Measurements from ENCODE around the gene TOR2A. TPM values are rescaled to one million over a fixed set of nuclear protein-coding genes. Genes with fewer than 3 reads are reported as not detected.

TOR2A gene
- total and polyA plus RNA-seq, 8 donors = 5.0 to 87.8 (median 11.1) TPM

GRCh38 chr9:127731938-127732337 lies 3.2 kb downstream of the TOR2A start:
- Histone ChIP-seq H3K36me3 (peaks cover 12 to 38% (median 25%) of the 10 kb centered on the region in 4 donors), H3K27ac (no peak overlapping the region), H3K9me3 (no peaks in the 10 kb centered on the region), H3K4me3 (no peak overlapping the region), H3K4me1 (peaks cover 7 to 22% (median 19%) of the 10 kb centered on the region in 4 donors), H3K27me3 (no peaks in the 10 kb centered on the region)
- intact Hi-C loops (cut with DNase I; ENCODE audit: low total_unique reads) = loop anchor here (5.0 kb wide), 1 partner anchor 140 kb away; no protein-coding TSS in a partner anchor
- no peak for DNase-seq
- 70 to 88% (median 85%) methylated on average over 14 to 16 of the region's 16 CpGs for WGBS, 5 donors
- no peak for TF ChIP-seq CTCF (IDR thresholded peaks at IDR 0.05)
- no peak for TF ChIP-seq POLR2AphosphoS5 (IDR thresholded peaks at IDR 0.05)
- TF ChIP-seq EP300 (IDR thresholded peaks at IDR 0.05) = no peak
- no peak for TF ChIP-seq POLR2A (IDR thresholded peaks at IDR 0.05)

GRCh38 chr9:127730799-127731410 lies 4.2 kb downstream of the TOR2A start:
- TF ChIP-seq CTCF (IDR thresholded peaks at IDR 0.05) = no peak
- H3K4me1 ChIP-seq = peaks cover 7 to 22% (median 18%) of the 10 kb centered on the region in 4 donors
- H3K4me3 ChIP-seq = no peak overlapping the region
- H3K27me3 ChIP-seq = no peaks in the 10 kb centered on the region
- peaks cover 12 to 38% (median 25%) of the 10 kb centered on the region in 4 donors for H3K36me3 ChIP-seq
- no peak for DNase-seq
- intact Hi-C loops (cut with DNase I; ENCODE audit: low total_unique reads) = loop anchor here (5.0 kb wide), 1 partner anchor 139 kb away; no protein-coding TSS in a partner anchor
- 85 to 92% (median 88%) methylated on average over 5 to 9 of the region's 9 CpGs for WGBS, 5 donors
- H3K27ac ChIP-seq = no peak overlapping the region
- no peaks in the 10 kb centered on the region for H3K9me3 ChIP-seq

GRCh38 chr9:127730262-127730661 lies 4.8 kb downstream of the TOR2A start:
- WGBS, 5 donors = 86 to 87% (median 86%) methylated on average over 8 to 9 of the region's 9 CpGs

More at GRCh38 chr9:127730262-127730661, 4.8 kb downstream of the TOR2A start:
- no peaks in the 10 kb centered on the region for H3K27me3 ChIP-seq
- TF ChIP-seq CTCF (IDR thresholded peaks at IDR 0.05) = no peak
- TF ChIP-seq POLR2AphosphoS5 (IDR thresholded peaks at IDR 0.05) = no peak
- no peak for TF ChIP-seq POLR2A (IDR thresholded peaks at IDR 0.05)
- no peak for TF ChIP-seq EP300 (IDR thresholded peaks at IDR 0.05)
- H3K4me3 ChIP-seq = no peak overlapping the region
- no peak for DNase-seq
- H3K27ac ChIP-seq = no peak overlapping the region
- H3K36me3 ChIP-seq = peaks cover 12 to 38% (median 25%) of the 10 kb centered on the region in 4 donors
- peaks cover 7 to 16% (median 12%) of the 10 kb centered on the region in 4 donors for H3K4me1 ChIP-seq
- intact Hi-C loops (cut with DNase I; ENCODE audit: low total_unique reads) = loop anchor here (5.0 kb wide), 1 partner anchor 138 kb away; no protein-coding TSS in a partner anchor
- H3K9me3 ChIP-seq = no peaks in the 10 kb centered on the region
